CD4-positive, alpha-beta T cell treated with Interleukin-10 for 1 hour (primary cell): ENCODE results near the gene SLAMF7.
A peak's percentile ranks its signal among the peaks of the same experiment; 100 is the strongest.
"Not testable (repeated sequence)": the region's sequence is repeated elsewhere in the genome, so short reads cannot be mapped to it uniquely, and the experiment has no call there.

Experiments
- DNase-seq: peaks from one replicate; pipeline ENCODE4 v3.0.0-alpha.2; 2020

Gene SLAMF7

DNA sequence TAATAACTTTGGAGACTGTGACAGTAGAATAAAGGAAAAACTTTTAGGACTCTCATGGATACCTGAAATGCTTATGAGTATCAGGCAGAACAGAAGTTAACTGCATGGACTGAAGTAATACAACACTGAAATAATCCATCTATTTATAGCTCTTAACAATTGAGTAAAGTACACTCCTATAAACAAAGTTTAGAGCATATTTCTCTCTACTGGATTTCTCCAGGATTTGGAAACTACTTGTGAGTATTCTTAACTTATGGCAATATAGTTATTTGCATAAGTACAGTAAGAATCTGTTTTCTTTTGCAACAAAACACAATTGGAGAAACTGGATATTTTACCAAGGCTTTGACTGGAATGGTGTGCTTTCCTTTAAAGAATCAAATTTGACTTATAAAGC, 17.6 kb upstream of the SLAMF7 start:
- DNase-seq, result no peak

DNA sequence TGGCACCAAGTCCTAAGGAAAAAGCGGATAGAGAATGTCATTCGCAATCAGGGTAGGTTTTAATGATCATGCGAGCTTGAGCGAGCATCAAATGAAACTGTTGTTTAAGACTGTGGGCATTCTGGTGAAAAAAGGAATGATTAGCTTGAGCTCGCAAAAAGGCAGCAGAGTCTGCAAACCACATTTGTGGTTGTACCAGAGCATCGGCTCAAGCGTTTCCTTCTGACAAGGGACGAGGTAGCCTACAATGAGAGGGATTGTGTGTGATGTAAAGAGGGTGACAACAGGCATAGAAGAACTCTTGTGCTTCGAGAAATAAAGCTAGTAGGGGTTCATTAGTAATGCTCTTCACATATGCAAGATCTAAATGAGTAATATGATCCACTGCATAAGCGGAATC, 16.3 kb upstream of the SLAMF7 start:
- peak; percentile 37 for DNase-seq

DNA sequence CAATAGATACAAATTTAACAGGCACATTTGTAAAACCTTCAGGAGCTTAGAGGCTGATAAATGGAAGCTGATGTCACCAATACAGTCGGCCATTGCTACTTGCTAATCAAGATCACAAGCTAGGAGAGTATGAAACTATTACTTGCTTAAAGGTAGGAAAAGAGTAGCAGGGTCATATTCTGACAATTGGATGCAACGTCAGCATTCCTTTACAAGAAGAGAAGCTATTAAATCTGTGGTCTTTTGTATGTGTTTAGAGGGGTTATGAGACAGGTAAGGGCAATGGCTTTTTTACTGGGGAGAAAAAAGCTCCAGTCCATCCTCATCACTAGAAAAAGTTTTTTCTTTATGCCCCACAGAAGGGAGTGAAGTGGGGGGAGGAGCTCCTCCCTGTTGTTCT, 15.7 kb upstream of the SLAMF7 start:
- DNase-seq, result no peak

DNA sequence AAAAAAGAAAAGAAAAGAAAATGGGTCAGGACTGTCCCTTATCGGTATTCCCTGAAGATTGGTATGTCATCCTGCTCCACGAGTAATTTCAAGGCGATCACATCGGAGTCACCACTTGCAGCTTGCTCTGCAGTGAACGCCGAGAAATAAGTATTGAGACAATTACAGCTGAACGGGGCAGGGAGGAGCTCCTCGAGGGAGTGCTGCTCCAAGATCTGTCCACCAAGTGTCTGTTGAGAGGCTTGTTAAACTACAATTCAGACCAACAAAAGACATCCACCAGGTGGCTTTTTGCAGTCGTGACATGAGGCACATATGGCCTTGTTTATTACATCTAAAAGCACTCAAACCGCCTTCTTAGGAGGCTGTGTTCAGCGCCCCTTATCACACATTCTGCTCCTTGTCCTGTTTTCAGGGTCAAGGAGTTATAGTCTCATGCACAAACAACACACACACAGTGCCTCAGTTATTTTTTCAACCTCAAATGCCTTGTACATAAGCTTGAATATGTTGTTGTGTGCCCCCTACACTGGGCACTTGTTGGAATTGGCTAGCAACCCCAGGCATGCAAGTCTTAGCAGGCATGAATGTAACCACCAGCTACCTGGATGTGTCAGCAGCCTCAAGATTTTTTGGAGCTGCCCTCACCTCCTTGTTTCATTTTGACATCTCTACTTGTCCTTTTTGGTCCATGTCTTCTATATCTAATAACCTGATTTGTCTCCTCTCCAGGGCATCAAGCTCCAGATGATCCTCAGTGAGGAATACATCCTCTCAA, 14.4 kb upstream of the SLAMF7 start:
- DNase-seq, result no peak

DNA sequence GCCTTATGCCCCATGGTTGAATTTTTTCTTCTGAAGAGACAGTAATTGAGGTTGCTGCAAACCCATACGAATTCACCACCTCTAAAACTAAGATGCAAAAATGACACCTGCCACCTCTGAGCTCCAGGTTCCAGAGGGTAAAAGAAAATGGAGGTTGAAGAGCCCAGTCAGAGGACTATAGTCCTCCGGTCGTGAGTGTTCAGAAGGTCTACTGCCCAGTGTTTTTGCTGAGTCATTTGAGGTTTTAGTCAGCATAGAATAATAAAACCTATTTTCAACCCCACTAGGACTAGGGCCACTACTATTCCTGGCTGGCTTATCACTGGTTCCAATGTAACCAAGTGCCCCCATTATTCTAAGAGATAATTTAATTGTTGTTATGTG, 12.9 kb upstream of the SLAMF7 start:
- no peak for DNase-seq

DNA sequence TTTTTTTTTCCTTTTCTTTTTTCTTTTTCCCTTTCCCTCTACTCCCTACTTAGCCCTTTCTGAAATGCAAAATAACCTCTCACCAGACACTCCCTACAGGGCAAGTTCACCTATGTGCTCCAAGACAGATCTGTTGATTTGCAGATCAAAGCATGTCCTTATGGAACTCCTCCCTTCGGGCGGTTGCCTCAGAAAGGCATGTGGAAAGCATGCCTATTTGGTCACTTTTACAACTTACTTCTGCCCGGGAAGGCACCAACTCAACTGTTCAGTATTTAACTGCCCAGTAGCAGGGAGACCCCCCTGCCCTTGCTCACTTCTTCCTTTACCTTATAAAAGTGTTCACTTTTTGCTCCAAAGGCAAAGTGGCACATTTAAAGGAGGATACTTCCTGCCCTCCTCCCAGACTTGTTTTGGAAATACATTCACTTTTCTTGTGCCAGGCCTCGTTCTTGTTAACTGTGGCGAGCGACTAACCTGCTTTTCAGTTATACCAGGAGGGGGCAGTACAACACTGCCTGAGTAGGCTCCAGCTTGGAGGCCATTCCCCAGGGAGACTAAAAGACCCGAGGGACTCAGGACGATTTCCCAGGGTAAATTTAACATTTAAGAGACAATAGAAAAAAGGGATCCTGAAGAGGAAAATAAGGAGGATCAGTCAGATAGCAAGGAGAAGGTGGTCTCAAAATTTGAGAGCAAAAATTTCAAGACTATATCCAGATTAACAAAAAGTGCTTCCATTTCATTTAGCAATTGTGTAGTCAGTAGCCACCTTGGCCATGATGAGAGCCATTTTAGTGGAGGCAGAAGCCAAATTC, 12.3 kb upstream of the SLAMF7 start:
- DNase-seq, result peak; percentile 84

DNA sequence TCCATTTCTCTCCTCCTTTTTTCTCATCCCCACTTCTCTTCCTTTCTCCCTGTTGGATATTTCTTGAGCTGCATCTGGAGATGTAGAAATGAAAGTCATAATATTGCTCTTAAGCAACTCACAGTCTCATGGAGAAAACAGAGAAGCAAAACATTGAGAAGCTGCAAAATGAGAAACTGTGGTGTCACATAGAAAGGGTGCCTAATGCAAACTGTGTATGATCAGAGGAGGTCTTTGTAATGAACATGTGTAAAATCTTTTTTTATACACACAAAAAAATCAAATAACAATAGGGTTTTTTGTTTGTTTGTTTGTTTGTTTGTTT, 11.8 kb upstream of the SLAMF7 start:
- no peak for DNase-seq

DNA sequence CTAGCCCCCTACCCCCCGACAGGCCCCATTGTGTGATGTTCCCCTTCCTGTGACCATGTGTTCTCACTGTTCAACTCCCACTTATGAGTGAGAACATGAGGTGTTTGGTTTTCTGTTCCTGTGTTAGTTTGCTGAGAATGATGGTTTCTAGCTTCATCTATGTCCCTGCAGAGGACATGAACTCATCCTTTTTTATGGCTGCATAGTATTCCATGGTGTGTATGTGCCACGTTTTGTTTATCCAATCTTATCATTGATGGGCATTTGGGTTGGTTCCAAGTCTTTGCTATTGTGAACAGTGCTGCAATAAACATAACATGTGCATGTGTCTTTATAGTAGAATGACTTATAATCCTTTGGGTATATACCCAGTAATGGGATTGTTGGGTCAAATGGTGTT, 7.5 kb upstream of the SLAMF7 start:
- DNase-seq, result not testable (repeated sequence)

DNA sequence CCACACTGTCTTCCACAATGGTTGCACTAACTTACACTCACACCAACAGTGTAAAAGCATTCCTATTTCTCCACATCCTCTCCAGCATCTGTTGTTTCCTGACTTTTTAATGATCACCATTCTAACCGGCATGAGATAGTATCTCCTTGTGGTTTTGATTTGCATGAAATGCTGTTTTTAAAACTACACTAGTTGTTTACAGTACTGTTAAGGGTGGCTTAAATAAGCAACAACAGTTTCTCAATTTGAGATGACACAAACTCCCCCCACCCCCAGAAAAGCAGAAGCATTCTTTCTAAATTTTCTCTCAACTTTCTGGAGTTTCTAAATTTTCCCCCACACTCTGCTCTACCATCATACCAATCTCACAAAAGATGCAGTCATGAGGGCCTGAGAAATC, 7.1 kb upstream of the SLAMF7 start:
- DNase-seq, result no peak

DNA sequence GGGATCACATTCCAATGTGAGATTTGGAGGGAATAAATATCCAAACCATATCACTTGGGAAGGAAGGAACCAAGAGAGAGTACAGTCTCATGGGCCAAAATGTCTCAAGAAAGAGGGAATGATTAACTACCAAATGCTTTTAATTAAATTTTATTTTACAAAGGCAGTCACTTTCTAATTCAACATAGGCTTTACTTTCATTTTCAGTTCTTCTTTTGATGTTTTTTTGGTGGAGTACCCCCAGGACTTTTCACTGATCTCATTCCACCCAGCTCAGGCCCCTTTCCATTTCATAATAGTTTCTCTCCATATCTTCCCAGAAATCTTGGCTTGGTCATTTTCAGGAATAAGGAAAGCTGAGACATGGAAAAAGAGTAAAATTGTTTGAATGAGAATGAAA, 5.1 kb upstream of the SLAMF7 start:
- no peak for DNase-seq

DNA sequence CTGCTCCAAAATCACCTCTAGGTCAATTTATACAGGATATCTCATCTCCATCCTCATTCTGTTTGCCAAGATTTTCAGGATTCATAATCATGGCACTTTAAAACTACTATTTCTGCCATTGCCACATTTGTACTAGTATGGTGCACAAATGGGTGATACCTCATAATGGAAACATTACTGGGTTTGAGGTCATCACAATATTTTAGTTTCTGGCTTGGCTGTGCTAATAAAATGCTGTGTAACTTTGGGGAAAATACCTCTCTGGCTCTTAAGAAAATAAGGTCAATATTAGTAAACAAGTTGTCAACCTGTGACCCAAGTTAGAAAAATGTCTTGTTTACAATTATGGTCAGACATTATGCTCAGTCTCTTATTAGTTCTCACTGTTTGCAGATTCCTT, 4.7 kb upstream of the SLAMF7 start:
- DNase-seq, result no peak

DNA sequence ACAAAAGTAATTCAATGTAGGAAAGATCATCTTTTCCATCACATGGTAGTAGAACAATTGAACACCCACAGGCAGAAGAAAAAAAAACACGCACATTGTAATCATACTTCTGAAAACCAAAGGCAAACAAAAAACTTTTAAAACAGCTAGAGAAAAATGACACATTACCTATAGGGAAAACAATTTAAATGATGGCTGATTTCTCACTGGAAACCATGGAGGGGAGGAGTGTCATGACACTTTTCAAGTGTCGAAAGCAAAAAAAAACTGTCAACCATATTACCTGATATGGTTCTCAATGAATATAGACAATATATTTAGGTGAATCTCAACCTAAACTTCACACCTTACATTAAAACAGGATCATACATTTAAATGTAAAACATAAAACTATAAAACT, 776 bp upstream of the SLAMF7 start:
- DNase-seq, result no peak

DNA sequence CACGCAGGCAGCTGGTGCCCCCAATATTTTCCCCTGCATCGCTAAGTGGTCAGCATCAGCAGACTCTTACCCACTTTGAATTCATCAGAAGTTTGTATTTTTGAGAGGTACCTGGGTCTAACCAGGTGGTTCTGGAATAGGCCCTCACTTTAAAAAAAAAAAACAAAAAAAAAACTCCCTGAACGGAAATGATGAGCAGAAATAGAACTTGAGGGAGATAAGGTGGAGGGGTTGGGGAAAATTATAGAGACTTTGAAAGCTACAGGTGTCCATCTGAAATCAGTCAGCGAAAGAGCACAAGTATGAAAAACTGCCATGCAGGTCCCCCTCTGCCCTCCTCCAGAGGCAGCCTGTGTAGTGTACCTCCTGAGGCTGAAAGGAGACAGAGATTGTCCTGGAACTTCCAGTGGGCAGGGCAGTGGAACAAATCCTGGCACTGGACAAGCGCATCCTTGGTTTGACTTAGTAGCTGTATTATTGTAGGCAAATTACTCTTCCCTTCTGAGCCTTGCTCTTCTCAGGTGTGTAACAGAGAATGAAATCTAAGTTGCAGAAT, 1.2 kb downstream of the SLAMF7 start:
- DNase-seq, result no peak

DNA sequence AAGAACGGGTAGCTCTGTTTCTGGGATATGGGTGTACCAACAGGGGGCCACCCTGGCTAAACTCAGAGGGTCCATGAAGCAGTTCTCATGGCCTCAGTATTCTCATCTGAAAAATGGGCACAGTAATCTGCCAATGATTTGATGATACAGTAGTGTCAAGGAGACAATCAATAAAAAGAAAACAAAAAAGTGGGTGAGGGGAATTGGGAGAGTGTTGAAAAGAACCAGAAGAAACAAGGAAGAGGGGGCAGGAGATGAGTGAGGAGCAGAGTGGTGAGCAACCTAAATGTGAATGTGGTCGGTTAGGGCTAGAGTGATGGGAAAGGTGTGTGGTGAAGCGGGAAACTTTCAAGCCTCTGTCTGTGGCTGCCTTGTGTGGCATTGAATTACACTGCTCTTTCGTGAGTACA, 2.0 kb downstream of the SLAMF7 start:
- DNase-seq, result peak; percentile 44

DNA sequence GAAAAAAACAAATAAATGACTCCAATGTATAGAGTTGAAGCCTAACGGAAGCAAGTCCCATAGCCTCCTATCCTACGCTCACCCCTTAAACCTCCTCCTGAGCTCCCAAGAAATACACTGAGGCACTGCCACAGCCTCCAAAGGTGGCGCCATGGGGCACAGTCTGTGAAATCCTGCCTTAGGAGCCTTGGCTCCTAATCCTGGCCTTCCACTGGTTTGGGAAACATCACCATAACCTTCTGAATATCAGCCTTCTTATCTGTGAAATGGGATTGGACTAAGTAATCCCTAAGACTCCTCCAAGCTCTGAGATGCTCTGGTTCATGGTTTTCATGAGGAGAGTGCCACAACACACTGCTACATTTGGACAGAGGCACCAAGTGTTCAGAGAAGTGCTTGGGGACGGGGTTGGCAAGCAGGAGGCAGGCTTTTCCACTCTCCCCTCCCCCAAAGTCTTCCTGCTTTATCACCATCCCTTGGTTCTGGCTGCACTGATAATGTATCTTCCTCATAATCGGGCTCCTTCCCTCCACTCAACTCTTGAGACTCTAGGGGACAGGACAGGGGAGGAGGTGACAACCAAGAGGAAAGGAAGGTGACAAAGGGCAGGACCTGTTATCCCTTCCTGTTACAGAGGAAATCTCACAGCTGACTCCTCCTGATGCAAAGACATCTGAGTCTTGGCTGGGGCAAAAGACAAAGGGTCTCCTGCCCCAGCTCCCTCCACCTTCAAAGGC, 2.7 kb downstream of the SLAMF7 start:
- DNase-seq, result no peak

DNA sequence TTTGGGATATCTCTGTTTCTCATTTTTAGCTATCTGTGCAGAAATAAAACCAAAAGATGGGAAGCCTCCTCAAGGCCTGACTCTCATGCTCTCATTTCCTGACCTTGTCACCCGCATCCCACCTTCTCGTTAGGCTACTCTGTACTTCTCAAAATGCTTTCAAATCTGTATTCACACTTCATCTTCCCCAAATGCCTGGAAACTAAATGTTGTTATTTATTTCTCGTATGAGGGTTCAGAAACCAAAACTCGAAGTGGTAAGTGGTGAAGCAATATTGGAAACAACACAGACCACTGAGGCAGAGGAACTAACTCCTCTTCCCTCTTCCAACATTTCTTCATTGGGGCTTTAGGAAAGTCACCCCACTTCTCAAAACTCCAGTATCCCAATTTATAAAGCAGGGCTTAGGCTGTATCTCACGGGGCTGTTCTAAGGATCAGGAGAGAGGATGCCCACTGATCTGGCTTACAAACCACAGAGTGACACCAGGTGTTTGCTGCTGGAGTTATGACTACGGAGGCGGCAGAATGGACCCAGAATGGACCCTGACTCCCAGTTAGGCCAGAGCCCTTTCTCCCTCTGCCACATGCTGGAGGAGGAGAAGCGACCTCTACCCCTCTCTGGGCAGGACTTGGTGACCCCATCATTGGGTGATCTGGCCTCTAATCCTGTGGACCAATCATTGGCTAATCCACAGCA, 3.5 kb downstream of the SLAMF7 start:
- DNase-seq, result peak; percentile 30

DNA sequence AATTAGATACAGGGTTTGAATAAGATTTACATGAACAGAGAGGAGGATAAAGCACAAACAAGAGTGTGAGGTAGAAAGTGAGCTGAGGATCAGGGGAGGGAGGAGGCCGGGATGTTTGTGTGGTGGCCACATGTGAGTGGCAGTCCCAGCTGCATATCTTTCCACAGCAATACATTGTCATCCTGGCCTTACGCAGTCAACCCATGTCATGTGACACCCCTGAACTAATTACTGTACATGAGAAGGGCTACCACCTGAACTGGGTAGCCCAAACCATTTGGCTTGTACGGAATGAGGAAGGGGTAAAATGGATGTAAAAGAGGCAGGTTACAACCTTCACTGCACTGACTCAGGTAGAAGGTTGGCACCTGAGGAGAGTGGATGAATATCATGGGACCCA, 4.2 kb downstream of the SLAMF7 start:
- no peak for DNase-seq

DNA sequence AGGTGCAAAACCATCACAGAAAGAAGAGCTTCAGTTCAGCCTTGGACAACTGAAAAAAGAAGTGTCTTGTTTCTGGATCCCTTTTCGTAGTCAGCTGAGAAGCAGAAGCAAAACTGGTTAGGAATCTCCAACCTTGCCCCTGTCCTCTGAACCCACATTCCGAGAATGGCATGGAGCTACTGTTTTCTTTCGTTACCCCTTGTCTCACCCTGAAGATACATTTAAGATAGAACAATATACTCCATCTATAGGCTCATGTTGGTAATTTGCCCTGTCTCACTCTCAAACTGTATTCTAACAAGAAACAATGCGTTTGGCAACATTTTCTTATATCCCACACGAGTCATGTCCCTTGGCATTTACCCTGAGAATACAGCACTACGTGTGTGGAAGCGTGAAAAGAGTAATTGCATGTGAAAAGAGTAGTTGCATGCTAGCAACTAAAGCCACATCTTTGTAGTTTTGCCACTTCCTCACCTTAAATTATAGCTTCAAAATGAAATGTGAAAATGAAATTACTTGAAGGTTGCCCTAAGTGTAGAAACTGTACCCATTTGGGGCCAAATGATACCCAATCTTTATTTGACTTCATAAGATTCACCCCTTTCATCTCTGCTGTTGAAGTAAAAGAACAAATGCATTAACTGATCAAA, 5.3 kb downstream of the SLAMF7 start:
- peak; percentile 51 for DNase-seq

DNA sequence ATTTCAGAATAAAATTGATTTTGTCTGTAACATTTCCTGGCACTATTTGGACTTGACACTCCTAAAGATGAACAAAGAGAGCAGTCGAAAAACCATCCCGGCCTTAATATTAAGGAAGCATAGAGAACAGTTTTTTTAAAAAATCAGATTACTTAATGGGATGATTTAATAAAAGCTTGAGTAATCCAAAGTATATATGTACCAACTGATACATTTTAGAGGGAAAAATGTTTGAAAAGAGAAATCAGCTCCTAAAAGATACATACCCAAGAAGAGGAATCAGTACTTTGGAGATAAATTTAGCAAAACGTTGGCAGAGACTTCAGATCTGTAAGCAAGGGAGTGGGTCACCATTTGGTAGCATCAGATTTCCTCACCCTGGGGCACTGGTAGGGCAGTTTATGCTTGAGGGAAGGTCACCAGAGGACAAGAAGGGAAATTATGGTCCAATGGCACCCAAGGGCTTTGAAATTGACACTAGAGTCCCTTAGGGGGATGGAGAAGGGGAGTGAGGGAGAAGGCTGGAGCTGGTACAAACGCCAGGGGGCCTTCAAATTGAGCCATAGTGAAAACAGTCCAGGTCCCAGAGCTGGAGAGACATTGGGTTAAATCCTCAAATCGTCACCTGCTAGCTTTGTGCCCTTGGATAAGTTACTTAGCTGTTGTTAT, 5.9 kb downstream of the SLAMF7 start:
- no peak for DNase-seq

DNA sequence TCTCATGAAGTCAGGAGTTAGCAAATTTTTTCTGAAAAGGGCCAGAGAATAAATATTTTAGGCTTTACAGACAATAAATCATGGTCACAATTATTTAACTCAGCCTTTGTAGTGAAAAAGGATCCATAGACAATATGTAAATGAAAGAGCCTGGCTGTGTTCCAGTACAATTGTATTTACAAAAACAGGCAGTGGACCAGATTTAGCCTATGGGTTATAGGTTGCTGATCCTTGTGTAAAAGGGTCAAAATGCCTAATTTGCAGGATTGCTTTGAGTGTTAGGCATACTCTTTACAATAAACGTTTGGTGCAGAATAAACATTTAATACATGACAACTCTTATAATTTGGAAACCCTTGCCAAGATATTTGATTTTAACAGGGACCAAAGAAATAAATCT, 6.5 kb downstream of the SLAMF7 start:
- DNase-seq, result no peak

DNA sequence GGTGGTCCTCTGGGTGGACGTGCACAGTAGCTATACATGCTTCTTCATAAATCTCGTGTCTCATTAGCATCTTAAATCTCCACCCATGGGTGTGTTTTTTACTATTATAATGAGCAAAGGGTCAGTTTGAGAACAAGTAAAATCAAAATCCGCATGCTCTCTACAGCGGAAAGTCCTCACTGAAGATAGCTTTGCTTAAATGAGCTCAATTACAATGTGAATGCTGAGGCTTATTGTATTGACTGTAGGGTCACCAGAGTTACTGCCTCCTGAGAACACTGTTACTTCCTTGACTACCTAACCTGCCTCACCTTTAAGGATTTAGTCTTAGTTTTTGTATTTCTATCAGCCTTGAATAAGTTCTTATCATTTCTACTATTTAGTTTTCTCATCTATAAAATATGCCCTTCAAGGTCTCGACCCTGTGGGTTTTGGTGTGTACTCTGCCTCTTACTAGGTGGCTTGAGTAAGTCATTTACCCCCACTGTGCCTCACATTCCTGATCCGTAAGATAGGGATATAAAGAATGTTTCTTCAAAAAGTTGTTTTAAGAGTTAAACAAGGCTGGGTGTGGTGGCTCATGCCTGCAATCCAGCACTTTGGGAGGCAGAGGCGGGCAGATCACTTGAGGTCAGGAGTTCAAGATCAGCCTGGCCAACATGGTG, 7.9 kb downstream of the SLAMF7 start:
- DNase-seq, result no peak
